ENCODE measurements around the gene FRRS1.

FRRS1 gene

GRCh38 chr1:99748419-99748818, 18.0 kb downstream of the FRRS1 start:
- H3K9me3 ChIP-seq (ENCODE audit: control insufficient read depth, low read length): no peaks in the 10 kb centered on the region
- no peaks in the 10 kb centered on the region for H3K27me3 ChIP-seq (ENCODE audit: control insufficient read depth, insufficient read depth, low read length)
- peaks cover 13% of the 10 kb centered on the region for H3K4me1 ChIP-seq (ENCODE audit: control insufficient read depth, insufficient read depth, low read length)
- no peak overlapping the region for H3K4me3 ChIP-seq (ENCODE audit: low read length)
- no peaks in the 10 kb centered on the region for H3K36me3 ChIP-seq (ENCODE audit: control insufficient read depth, insufficient read depth, low read length)
- H3K9ac ChIP-seq (ENCODE audit: low read length): no peak overlapping the region

- Histone ChIP-seq H3K9ac (ENCODE audit: low read length) (no peak overlapping the region), H3K4me1 (ENCODE audit: control insufficient read depth, insufficient read depth, low read length) (peaks cover 6% of the 10 kb centered on the region), H3K27me3 (ENCODE audit: control insufficient read depth, insufficient read depth, low read length) (no peaks in the 10 kb centered on the region), H3K4me3 (ENCODE audit: low read length) (no peak overlapping the region), H3K36me3 (ENCODE audit: control insufficient read depth, insufficient read depth, low read length) (no peaks in the 10 kb centered on the region), H3K9me3 (ENCODE audit: control insufficient read depth, low read length) (no peaks in the 10 kb centered on the region)
These were observed 20.8 kb downstream of the FRRS1 start for GRCh38 chr1:99745684-99746083.

- Histone ChIP-seq H3K36me3 (ENCODE audit: control insufficient read depth, insufficient read depth, low read length) (no peaks in the 10 kb centered on the region), H3K9me3 (ENCODE audit: control insufficient read depth, low read length) (no peaks in the 10 kb centered on the region), H3K9ac (ENCODE audit: low read length) (no peak overlapping the region), H3K27me3 (ENCODE audit: control insufficient read depth, insufficient read depth, low read length) (no peaks in the 10 kb centered on the region), H3K4me3 (ENCODE audit: low read length) (no peak overlapping the region), H3K4me1 (ENCODE audit: control insufficient read depth, insufficient read depth, low read length) (peaks cover 6% of the 10 kb centered on the region)
These were observed 21.4 kb downstream of the FRRS1 start for GRCh38 chr1:99745061-99745460.

- Histone ChIP-seq H3K36me3 (ENCODE audit: control insufficient read depth, insufficient read depth, low read length) (no peaks in the 10 kb centered on the region), H3K4me3 (ENCODE audit: low read length) (no peak overlapping the region), H3K27me3 (ENCODE audit: control insufficient read depth, insufficient read depth, low read length) (no peaks in the 10 kb centered on the region), H3K4me1 (ENCODE audit: control insufficient read depth, insufficient read depth, low read length) (no peaks in the 10 kb centered on the region), H3K9ac (ENCODE audit: low read length) (no peak overlapping the region), H3K9me3 (ENCODE audit: control insufficient read depth, low read length) (no peaks in the 10 kb centered on the region)
These were observed 26.3 kb downstream of the FRRS1 start for GRCh38 chr1:99740141-99740540.

GRCh38 chr1:99738858-99739465, 27.5 kb downstream of the FRRS1 start:
- H3K4me1 ChIP-seq (ENCODE audit: control insufficient read depth, insufficient read depth, low read length): no peaks in the 10 kb centered on the region
- no peaks in the 10 kb centered on the region for H3K9me3 ChIP-seq (ENCODE audit: control insufficient read depth, low read length)
- no peak overlapping the region for H3K4me3 ChIP-seq (ENCODE audit: low read length)
- no peak overlapping the region for H3K9ac ChIP-seq (ENCODE audit: low read length)
- H3K36me3 ChIP-seq (ENCODE audit: control insufficient read depth, insufficient read depth, low read length): no peaks in the 10 kb centered on the region
- H3K27me3 ChIP-seq (ENCODE audit: control insufficient read depth, insufficient read depth, low read length): no peaks in the 10 kb centered on the region

GRCh38 chr1:99737016-99737415, 29.4 kb downstream of the FRRS1 start:
- Histone ChIP-seq H3K36me3 (ENCODE audit: control insufficient read depth, insufficient read depth, low read length) (no peaks in the 10 kb centered on the region), H3K4me1 (ENCODE audit: control insufficient read depth, insufficient read depth, low read length) (no peaks in the 10 kb centered on the region), H3K27me3 (ENCODE audit: control insufficient read depth, insufficient read depth, low read length) (no peaks in the 10 kb centered on the region), H3K4me3 (ENCODE audit: low read length) (no peak overlapping the region), H3K9me3 (ENCODE audit: control insufficient read depth, low read length) (no peaks in the 10 kb centered on the region), H3K9ac (ENCODE audit: low read length) (no peak overlapping the region)

- H3K27me3 ChIP-seq (ENCODE audit: control insufficient read depth, insufficient read depth, low read length): no peaks in the 10 kb centered on the region
- H3K36me3 ChIP-seq (ENCODE audit: control insufficient read depth, insufficient read depth, low read length): no peaks in the 10 kb centered on the region
- no peak overlapping the region for H3K9ac ChIP-seq (ENCODE audit: low read length)
- H3K4me3 ChIP-seq (ENCODE audit: low read length): no peak overlapping the region
- H3K9me3 ChIP-seq (ENCODE audit: control insufficient read depth, low read length): no peaks in the 10 kb centered on the region
- H3K4me1 ChIP-seq (ENCODE audit: control insufficient read depth, insufficient read depth, low read length): no peaks in the 10 kb centered on the region
These were observed 30.6 kb downstream of the FRRS1 start for GRCh38 chr1:99735852-99736251.

GRCh38 chr1:99731384-99731783, 35.1 kb downstream of the FRRS1 start:
- no peaks in the 10 kb centered on the region for H3K27me3 ChIP-seq (ENCODE audit: control insufficient read depth, insufficient read depth, low read length)
- no peaks in the 10 kb centered on the region for H3K9me3 ChIP-seq (ENCODE audit: control insufficient read depth, low read length)
- no peak overlapping the region for H3K9ac ChIP-seq (ENCODE audit: low read length)
- no peak overlapping the region for H3K4me3 ChIP-seq (ENCODE audit: low read length)
- H3K4me1 ChIP-seq (ENCODE audit: control insufficient read depth, insufficient read depth, low read length): no peaks in the 10 kb centered on the region
- no peaks in the 10 kb centered on the region for H3K36me3 ChIP-seq (ENCODE audit: control insufficient read depth, insufficient read depth, low read length)

- Histone ChIP-seq H3K4me3 (ENCODE audit: low read length) (no peak overlapping the region), H3K4me1 (ENCODE audit: control insufficient read depth, insufficient read depth, low read length) (no peaks in the 10 kb centered on the region), H3K36me3 (ENCODE audit: control insufficient read depth, insufficient read depth, low read length) (no peaks in the 10 kb centered on the region), H3K9me3 (ENCODE audit: control insufficient read depth, low read length) (no peaks in the 10 kb centered on the region), H3K27me3 (ENCODE audit: control insufficient read depth, insufficient read depth, low read length) (no peaks in the 10 kb centered on the region), H3K9ac (ENCODE audit: low read length) (no peak overlapping the region)
These were observed 37.8 kb downstream of the FRRS1 start for GRCh38 chr1:99728494-99729235.

- H3K27me3 ChIP-seq (ENCODE audit: control insufficient read depth, insufficient read depth, low read length): no peaks in the 10 kb centered on the region
- H3K9me3 ChIP-seq (ENCODE audit: control insufficient read depth, low read length): no peaks in the 10 kb centered on the region
- H3K36me3 ChIP-seq (ENCODE audit: control insufficient read depth, insufficient read depth, low read length): no peaks in the 10 kb centered on the region
- H3K4me3 ChIP-seq (ENCODE audit: low read length): no peak overlapping the region
- no peaks in the 10 kb centered on the region for H3K4me1 ChIP-seq (ENCODE audit: control insufficient read depth, insufficient read depth, low read length)
- H3K9ac ChIP-seq (ENCODE audit: low read length): no peak overlapping the region
These were observed 38.8 kb downstream of the FRRS1 start for GRCh38 chr1:99727575-99728185.

GRCh38 chr1:99726818-99727217, 39.6 kb downstream of the FRRS1 start:
- H3K27me3 ChIP-seq (ENCODE audit: control insufficient read depth, insufficient read depth, low read length): no peaks in the 10 kb centered on the region

GRCh38 chr1:99726407-99726806, 40.0 kb downstream of the FRRS1 start:
- Histone ChIP-seq H3K4me3 (ENCODE audit: low read length) (no peak overlapping the region), H3K9ac (ENCODE audit: low read length) (no peak overlapping the region), H3K36me3 (ENCODE audit: control insufficient read depth, insufficient read depth, low read length) (no peaks in the 10 kb centered on the region), H3K9me3 (ENCODE audit: control insufficient read depth, low read length) (no peaks in the 10 kb centered on the region), H3K27me3 (ENCODE audit: control insufficient read depth, insufficient read depth, low read length) (no peaks in the 10 kb centered on the region), H3K4me1 (ENCODE audit: control insufficient read depth, insufficient read depth, low read length) (no peaks in the 10 kb centered on the region)

More at GRCh38 chr1:99726818-99727217, 39.6 kb downstream of the FRRS1 start:
- H3K4me1 ChIP-seq (ENCODE audit: control insufficient read depth, insufficient read depth, low read length): no peaks in the 10 kb centered on the region
- H3K9me3 ChIP-seq (ENCODE audit: control insufficient read depth, low read length): no peaks in the 10 kb centered on the region
- H3K4me3 ChIP-seq (ENCODE audit: low read length): no peak overlapping the region
- no peak overlapping the region for H3K9ac ChIP-seq (ENCODE audit: low read length)
- H3K36me3 ChIP-seq (ENCODE audit: control insufficient read depth, insufficient read depth, low read length): no peaks in the 10 kb centered on the region

Measured in mucosa of stomach (tissue), 1 donor.